HG02678 (cell line): ENCODE measurements around the gene FSTL1.

ENCODE experiments used
- ATAC-seq: cut with Tn5 transposase; IDR thresholded peaks from one replicate; pipeline ENCODE4 v1.9.1; 2021; ENCODE audit warnings: mild to moderate bottlenecking, moderate library complexity; ENCODE audit not compliant: unreplicated experiment

Gene FSTL1

DNA sequence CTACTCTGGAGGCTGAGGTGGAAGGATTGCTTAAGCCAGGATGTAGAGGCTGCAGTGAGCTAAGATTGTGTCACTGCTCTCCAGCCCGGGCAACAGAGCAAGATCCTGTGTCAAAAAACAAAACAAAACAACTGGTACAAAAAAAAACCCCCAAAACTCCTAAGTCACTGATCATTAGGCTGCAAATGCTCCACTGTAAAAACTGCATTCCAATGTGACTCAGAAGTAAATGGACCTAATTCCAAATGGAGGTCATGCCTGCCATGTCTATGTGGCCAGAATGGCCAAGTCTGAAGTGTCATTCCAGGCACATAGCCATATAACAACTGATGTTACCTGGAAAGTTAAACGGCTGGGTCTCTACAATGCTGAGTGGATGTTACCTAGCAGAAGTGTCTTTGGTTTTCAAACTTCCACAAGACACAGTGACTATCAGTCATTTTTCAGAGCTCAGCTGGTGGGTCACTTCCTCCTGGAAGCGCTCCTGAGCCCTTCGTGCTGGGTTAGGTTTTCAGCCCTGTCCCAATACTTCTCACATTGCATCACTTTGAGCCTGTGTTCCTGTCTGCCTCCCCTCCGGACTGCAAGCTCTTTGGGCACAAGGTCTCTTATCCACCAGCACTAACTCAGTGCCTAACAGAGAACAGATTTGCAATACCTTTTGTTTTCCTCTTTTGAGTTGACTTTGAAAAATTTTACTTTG is 10.6 kb downstream of the FSTL1 start:
- ATAC-seq: no peak

DNA sequence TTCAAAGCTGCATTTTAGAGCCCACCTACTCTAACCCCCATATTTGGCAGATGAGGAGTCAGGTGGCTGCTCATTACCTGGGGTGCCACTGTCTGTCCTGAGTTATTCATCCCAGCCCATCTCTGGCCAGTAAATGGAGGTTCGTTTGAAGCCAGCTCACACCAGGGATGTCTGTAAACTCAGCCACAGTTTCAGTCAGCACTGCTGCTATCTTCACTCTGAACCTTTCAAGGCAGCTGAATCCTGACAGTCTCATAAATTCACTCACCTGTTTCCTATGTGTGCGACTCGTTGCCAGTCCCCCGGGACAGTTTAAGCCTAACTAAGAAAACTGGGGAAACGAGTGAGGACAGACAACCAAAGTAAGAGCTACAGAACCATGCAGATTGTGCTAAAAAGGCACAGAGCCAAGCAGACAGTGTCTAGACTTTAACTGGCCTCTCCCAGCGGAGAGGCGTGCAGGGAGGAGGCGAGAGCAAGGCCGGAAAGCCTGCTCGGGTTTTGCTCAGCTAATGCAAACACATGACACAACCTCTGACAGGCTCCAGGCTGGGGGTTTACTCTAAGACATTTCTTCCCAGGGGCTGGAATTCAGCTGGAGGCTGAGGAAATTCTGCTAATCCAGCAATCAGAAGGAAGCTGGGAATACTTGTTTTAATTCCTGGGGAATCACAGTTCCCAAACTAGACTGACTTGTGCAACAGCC is 12.0 kb downstream of the FSTL1 start:
- ATAC-seq: no peak

DNA sequence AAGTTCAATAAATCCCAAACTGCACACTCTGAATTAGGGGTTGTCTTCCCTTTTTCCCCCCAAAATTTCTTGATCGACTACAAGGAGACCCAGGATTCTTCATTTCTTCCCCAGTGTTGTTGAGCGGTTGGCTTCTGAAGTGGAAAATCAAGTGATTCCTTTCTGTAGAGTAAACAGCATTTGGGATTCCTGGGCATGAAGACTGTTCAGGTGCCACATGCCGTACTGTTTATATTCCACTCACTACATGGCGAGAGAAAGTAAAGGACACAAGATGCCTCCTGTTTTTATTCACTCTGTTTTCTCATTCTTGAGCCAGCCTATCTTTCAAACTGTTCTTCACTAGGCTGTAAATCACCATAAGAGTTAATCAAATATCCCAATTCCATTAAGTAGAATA is 12.6 kb downstream of the FSTL1 start:
- ATAC-seq: no peak

DNA sequence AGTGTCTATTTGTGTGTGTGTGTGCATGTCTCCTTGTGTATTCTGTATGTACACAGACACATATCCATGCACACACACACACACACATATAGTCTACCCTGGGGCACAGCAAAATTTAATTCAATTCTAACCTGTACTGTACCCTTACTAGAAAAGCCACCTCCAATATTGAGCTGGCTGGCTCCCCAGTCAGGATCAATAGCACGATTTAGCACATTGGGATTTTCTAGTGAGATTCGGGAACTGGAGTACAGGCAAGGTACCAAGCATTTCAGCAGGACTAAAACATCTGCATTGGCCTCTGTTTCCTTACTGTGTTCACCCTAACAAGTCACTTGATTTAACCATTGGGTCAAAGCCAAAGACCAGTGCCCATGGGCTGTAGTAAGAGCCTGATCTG is 13.2 kb downstream of the FSTL1 start:
- ATAC-seq: no peak

DNA sequence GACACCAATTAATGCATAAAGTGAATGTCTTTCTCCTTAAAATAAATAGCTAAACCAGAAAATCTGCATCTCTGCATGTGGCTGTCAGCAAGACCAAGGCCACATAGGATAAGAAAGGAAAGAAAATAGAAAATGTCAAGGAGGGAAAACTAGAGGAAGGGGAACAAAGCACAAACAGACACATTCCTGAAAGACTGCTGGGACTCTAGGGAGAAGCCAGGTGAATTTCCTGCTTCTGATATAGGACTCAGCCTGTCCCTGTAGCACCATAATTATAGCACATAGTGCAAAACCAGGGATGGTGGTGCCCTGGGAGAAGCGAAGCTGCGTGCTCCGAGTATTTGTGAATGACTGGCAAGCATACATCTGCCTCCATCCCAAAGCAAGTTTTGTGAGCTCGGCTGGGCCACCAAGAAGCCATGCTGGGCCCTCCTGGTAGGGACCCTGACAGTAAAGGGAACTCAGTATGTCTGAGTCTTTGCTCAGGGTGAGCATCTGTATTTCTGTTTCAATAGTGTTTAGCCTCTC is 14.2 kb downstream of the FSTL1 start:
- ATAC-seq: no peak

DNA sequence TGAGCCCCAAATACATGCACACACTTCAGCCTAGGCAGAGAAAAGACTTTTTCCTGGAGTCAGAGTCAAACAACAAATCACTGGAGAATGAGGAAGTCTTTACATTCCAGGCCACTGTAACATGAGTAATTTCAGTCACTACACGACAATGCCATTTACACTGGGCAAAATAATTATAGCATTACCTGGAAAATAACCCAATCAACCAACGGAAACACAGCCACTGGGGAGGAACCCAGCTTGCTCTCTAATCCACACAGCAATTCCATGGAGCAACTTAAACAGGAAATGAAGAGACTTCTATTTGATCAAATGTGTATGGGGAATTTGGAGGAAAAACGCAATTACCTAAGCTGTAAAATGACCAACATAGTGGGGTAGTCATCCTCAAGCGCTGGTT is 15.2 kb downstream of the FSTL1 start:
- ATAC-seq: no peak

DNA sequence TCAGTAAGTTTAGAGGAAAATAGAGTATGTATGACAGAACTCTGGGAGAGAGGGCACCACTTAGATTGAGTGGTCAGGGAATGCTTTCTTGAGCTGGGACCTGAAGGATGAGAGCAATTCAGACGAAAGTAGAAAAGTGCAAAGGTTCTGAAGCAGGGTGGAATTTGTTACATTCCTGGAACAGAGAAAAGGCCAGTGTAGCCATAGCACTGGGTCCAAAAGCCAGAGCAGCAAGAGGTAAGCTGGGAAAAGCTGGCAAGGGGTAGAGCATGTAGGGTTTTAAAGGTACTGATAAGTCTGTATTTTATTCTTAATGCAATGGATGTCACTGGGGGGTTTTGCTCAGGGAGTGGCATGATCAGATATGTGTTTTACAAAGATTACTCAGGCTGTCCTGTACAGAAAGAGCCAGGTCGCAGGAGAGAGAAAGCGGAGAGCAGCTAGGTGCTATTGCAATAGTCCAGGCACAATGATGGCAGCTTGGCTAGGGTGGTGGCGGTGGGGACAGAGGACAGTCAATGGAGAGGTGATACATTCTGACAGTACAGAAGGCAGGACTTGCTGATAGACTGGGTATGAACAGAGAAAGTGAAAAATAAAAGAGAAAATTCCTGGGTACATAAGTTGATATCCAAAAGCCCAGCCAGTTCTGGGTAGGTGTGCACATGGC is 17.0 kb downstream of the FSTL1 start:
- ATAC-seq: no peak

DNA sequence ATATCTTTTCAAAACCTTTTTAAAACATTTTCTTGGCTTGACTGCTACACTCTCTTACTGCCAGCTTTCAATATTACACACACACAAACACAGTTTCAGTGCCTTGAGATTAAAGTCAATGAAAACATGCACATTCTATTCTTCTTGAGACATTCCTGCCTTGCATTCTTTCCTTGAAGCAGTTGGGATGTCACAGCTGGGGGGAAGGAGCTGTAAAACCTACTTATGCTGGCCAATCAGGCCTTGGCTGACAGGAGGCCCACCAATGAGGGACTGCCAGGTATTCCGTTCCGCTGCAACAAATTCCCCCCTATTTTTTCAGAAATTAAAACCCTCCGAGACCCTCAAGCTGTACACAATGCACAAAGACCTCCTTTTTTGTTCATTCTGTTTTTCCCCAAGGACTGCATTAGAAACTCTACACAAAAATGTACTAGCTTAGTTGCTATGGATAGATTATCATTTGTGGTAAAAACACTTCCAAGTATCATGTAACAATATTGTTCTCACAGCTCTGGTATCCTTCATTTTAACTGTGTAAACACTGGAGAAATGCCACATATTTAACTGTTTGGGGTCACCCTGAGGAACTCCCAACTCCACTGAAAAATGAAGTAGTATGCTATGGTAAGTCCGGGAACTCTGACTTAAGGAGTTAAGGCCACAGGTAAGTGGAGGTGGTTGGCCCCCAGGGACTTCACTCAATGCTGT is 18.5 kb downstream of the FSTL1 start:
- ATAC-seq: no peak

DNA sequence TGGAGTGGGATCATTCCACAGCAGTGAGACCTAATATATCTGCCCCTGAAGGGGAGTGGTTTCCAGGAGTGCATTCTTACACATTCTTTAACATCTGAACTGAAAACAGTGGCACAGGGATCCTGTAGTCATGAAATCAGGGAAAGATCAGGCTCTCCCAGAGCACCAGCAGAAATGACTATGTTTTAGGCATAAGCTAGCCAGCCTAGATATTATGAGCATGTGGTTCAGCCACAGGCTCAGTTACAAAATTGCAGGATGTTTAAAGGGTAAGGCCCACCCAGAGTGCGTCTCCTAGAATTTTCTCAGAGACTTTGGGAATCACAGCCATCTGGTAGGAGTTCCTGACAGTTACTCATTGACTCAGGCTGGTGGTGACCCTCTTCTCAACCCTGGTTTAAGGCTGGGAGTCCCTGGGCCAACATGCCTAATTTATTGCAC is 20.9 kb downstream of the FSTL1 start:
- no peak for ATAC-seq

DNA sequence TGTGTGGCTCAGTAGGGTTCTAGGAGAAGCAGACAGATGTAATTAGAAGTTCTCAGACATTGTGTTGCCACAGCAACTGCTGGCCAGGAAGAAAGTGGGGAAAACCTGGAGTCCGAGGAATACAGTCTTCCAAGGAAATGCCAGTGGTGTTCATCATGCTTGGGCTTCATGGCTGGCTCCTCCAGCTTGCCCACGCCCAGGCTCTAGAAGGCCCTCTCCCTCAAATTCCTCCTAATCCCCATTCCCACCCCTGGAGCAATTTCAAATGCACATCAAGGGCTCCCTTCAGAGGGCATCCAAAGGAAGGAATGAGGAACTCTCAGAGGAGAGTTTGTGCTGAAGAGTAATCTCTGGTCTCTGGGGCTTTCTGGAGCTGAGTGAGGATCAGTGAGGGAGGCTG is 21.9 kb downstream of the FSTL1 start:
- ATAC-seq: no peak

DNA sequence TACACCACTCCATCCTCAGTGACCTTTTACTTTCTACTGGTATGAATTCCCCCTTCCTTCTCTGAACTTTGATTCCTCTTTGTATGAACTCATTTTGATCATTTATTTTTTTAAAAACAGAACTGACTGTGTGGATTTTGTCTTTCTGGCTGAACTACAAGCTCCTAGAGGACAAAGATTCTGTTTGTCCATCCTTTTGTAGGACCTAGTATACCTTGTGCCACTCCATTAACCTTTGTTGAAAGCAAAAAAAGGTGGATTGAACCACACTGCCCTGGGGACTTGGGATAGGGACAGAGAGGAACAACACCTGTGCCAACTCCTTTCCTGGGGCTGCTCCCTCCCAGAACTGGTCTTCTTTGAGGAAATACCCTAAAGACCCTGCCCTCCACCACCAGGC is 23.6 kb downstream of the FSTL1 start:
- ATAC-seq: no peak

DNA sequence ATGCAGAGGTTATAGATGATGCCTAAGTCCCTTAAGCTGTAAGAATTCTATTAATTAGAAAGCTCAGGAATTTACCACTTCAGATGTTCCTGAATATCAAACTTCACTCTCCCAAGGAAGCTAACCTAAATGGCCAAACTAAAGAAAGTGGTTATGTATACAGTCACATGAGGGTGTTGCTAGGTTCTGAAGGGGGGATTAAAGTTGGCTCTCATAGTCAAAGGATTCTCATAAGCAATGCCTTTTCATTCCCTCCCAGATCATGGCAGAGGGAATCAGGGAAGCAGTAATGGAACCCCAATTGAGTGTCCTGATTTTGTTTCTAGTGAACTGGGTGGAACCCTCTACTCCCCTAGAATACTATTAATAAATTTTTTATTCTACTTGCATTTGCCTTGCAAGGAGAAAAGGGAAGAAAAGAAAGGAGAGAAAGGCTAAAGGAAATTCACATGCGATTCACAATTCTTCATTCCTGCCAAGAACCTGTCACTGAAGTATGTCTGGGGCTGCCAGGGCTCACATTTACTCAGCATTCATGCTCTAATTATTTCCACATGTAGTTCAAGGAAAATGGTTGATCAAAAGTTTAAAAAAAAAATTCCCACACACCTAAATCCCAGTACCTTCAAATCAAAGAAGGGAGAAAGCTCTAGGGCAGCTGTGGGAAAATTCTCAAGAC is 25.1 kb downstream of the FSTL1 start:
- no peak for ATAC-seq

DNA sequence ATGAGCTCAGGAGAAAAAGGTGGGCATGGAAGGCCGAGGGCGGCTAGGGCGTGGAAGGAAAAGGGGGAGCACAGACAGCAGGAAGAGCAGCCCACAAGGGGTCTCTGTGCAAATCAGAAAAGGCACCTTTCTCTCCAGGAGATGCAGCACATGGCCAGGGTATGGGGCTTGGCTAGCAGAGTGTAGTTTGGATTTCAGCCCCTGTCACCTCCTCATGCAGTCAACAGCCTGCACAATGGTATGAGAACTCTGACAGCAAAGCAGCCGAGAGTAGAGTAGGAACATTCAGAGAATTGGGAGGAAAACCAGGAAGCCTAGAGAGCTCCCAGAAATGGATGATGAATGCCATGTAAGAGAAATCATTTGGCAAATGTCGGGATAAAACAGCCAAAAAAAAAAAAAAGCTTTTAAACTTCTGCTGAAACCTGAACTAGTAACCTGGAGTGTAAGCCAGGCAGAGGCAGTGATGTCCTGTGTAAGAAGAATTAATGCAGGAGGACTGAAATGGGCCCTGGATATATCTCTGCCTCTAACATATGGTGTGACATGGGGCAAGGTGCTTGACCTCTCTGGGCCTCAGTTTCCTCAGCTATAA is 25.7 kb downstream of the FSTL1 start:
- no peak for ATAC-seq

DNA sequence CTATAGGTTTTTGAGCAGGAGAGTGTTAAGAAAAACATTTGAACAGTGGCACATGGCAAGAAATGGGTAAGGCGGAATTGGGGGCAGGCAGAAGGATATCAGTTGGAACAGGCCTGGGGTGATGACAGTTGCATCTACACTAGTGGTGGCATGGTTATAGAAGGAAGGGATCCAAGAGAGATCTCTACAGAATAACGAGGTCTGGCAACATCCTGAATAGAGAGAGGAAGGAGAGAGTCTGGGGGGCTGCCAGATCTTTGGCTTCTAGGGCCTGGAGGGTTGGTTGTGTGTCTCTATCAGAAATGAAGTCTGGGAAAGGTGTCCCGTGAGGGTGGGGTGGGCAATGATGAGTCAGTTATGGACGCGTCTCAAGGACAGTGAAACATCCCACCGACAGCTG is 26.3 kb downstream of the FSTL1 start:
- ATAC-seq: no peak

DNA sequence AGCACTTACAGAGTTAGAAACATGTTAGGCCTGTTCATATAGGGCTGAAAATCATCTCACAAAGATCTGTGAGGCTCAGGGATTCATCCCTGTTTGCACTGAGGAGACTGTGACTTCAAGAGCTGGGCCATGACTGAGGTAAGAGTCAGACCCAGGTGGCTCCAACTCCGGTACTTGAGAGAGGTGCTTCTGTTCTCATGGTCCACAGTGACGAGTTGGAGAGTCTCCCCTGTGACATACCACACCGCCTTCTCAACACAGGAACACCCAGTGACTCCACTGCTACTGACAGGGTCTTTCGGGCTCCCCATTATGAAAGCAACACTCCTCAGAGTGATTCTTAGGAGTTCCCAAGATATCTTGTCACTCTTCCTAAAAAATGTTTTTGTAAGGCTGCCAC is 27.4 kb downstream of the FSTL1 start:
- no peak for ATAC-seq

DNA sequence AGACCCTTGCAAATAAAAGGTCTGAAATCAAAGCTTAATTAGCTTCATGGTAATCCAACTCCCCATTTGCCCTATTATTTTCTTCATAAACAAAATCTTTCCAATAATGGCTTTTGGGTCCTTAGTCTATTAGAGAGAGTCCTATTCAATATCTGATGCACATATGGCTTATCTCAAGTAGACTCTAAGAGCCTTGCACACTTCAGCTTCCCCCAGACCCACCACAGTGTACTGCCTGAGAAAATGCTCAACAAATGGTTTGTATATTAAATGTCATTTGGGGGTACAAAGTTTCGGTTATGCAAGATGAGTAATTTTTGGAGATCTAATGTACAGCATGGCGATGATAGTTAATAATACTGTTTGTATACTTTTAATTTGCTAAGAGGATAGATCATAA is 28.9 kb downstream of the FSTL1 start:
- ATAC-seq: no peak

DNA sequence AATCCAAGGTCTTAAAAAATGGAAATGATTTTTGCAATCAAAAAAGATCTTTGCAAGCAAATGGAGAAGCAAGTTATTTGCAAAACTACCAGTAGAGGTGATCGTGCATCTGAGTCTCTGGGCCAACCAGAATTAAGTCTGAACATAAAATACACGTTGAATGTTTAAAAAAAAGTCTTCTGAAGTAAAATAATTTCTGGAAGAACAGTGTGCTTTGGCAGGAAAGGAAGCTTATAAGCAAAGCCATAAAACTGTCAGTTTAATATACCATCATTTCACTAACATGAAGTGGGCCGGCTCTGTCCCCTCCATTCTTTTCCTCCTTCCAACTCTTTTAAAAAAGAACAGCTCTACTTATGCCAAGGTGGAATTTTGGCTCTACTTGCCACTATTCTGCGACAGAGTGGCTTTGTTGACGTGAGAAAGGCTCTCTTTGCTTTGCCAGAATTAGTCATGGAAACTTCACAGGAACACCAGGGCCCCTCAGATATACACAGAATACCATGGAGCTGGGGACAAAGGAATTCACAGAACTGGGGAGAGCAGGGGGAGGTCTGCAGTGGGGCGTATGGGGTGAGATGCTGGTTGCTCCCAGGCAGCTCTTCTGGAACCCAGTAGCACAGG is 29.8 kb downstream of the FSTL1 start:
- ATAC-seq: no peak

DNA sequence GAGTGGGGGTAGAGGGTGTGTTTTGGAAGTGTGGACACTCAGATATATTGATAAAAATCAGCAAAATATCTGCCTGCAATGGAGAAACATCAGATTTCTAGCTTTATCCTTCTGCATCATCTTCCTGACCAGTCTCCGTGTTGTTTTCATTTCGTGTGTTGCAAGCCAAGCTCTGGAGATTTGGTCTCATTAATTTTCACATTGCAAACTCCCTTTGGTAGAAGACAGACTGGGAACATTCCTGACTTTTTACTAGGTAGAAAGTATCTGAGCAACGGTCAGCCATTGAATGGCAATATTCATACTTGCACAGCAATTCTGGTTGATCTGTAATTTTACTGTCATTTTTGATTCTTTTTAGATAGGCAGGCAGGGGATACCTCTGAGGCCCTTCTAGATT is 30.4 kb downstream of the FSTL1 start:
- ATAC-seq: no peak

DNA sequence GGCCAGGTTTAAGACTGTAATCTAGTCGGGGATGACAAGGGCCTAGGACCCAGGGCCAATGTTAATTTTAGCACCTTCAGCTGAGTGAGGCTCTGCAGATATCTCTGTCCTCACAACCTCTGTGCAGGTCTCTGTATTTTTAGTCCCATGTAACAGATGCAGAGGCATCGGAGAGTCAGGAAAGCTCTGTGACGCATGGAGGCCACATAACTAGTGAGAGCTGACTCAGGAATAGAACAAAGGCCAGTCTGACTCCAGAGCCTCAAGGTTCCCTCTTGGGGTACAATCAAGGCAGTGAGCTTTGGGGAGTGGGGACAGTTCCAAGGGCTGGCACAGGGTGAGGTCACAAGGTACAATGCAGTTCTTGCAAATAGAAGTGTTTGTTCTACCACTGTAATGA is 31.0 kb downstream of the FSTL1 start:
- no peak for ATAC-seq
